ENCODE measurements around the gene CCDC71.

Gene CCDC71

GRCh38 chr3:49165771-49166751, at the start of gene CCDC71:
Gene CCDC71, minus strand, starts transcription at chr3:49166331. Its CDS starts 2,123 bp downstream, at chr3:49164208.
- DNase-seq (ENCODE audit: low read depth) = peak; percentile 61

GRCh38 chr3:49213998-49214397, 47.9 kb upstream of the CCDC71 start:
- no peak for DNase-seq (ENCODE audit: low read depth)

GRCh38 chr3:49213541-49213943, 47.4 kb upstream of the CCDC71 start:
- no peak for DNase-seq (ENCODE audit: low read depth)

- no peak for DNase-seq (ENCODE audit: low read depth)
These were observed 33.8 kb upstream of the CCDC71 start for GRCh38 chr3:49199900-49200281.

GRCh38 chr3:49199239-49199899, 33.2 kb upstream of the CCDC71 start:
- no peak for DNase-seq (ENCODE audit: low read depth)

- no peak for DNase-seq (ENCODE audit: low read depth)
These were observed 32.6 kb upstream of the CCDC71 start for GRCh38 chr3:49198611-49199230.

GRCh38 chr3:49198161-49198560, 32.0 kb upstream of the CCDC71 start:
- no peak for DNase-seq (ENCODE audit: low read depth)

- DNase-seq (ENCODE audit: low read depth) = no peak
These were observed 25.6 kb upstream of the CCDC71 start for GRCh38 chr3:49191741-49192140.

- DNase-seq (ENCODE audit: low read depth) = no peak
These were observed 17.7 kb upstream of the CCDC71 start for GRCh38 chr3:49183873-49184272.

GRCh38 chr3:49182682-49183081, 16.6 kb upstream of the CCDC71 start:
- no peak for DNase-seq (ENCODE audit: low read depth)

GRCh38 chr3:49181351-49181750, 15.2 kb upstream of the CCDC71 start:
- no peak for DNase-seq (ENCODE audit: low read depth)

GRCh38 chr3:49180116-49180515, 14.0 kb upstream of the CCDC71 start:
- no peak for DNase-seq (ENCODE audit: low read depth)

- DNase-seq (ENCODE audit: low read depth) = no peak
These were observed 10.9 kb upstream of the CCDC71 start for GRCh38 chr3:49177073-49177472.

GRCh38 chr3:49175530-49175929, 9.4 kb upstream of the CCDC71 start:
- DNase-seq (ENCODE audit: low read depth) = no peak

GRCh38 chr3:49174397-49174985, 8.4 kb upstream of the CCDC71 start:
- no peak for DNase-seq (ENCODE audit: low read depth)

- no peak for DNase-seq (ENCODE audit: low read depth)
These were observed 7.7 kb upstream of the CCDC71 start for GRCh38 chr3:49173792-49174170.

- DNase-seq (ENCODE audit: low read depth) = no peak
These were observed 7.1 kb upstream of the CCDC71 start for GRCh38 chr3:49173116-49173791.

- DNase-seq (ENCODE audit: low read depth) = no peak
These were observed 6.5 kb upstream of the CCDC71 start for GRCh38 chr3:49172551-49173041.

- no peak for DNase-seq (ENCODE audit: low read depth)
These were observed 5.8 kb upstream of the CCDC71 start for GRCh38 chr3:49171775-49172500.

GRCh38 chr3:49171119-49171774, 5.1 kb upstream of the CCDC71 start, which contains the start of gene KLHDC8B:
Gene KLHDC8B, plus strand, starts transcription at chr3:49171598. Its CDS starts 1,172 bp downstream, at chr3:49172770.
- peak; percentile 66 for DNase-seq (ENCODE audit: low read depth)
